HUES48 (cell line): ENCODE data around the gene ERCC1.

Experiments
- H3K27ac ChIP-seq: one replicate; pipeline ENCODE4 v1.7.0; 2013; ENCODE audit warnings: low read depth, low read length, inconsistent platforms
- H3K27me3 ChIP-seq: 2 replicates; pipeline ENCODE4 v1.6.1; 2013; ENCODE audit warnings: mild to moderate bottlenecking, low read length; ENCODE audit not compliant: control insufficient read depth, insufficient read depth
- H3K36me3 ChIP-seq: 2 replicates; pipeline ENCODE4 v1.6.1; 2013; ENCODE audit warnings: low read length; ENCODE audit not compliant: control insufficient read depth, insufficient read depth
- H3K4me1 ChIP-seq: 2 replicates; pipeline ENCODE4 v1.6.1; 2013; ENCODE audit warnings: mild to moderate bottlenecking, low read length; ENCODE audit not compliant: control insufficient read depth, insufficient read depth
- H3K4me3 ChIP-seq: 2 replicates; pipeline ENCODE4 v1.5.1; 2013; ENCODE audit warnings: mild to moderate bottlenecking, low read depth, low read length
- H3K9ac ChIP-seq: 2 replicates; pipeline ENCODE4 v1.6.1; 2013; ENCODE audit warnings: mild to moderate bottlenecking, low read depth, low read length, moderate library complexity
- H3K9me3 ChIP-seq: 2 replicates; pipeline ENCODE4 v1.6.1; 2013; ENCODE audit warnings: low read length; ENCODE audit not compliant: control insufficient read depth, insufficient read depth

The ERCC1 gene

GRCh38 chr19:45423589-45424190, at the start of gene ERCC1:
ERCC1 (minus strand) TSS chr19:45423917; CDS start chr19:45423374, 543 bp downstream.
- H3K9ac ChIP-seq: peak within 1 kb of the TSS; percentile 67
- peaks cover 20% of the 10 kb centered on the region for H3K36me3 ChIP-seq
- peak within 1 kb of the TSS; percentile 81 for H3K4me3 ChIP-seq
- no peaks in the 10 kb centered on the region for H3K27me3 ChIP-seq
- peaks cover 12% of the 10 kb centered on the region for H3K4me1 ChIP-seq
- H3K27ac ChIP-seq: peak within 1 kb of the TSS; percentile 100
- H3K9me3 ChIP-seq: no peaks in the 10 kb centered on the region

DNA sequence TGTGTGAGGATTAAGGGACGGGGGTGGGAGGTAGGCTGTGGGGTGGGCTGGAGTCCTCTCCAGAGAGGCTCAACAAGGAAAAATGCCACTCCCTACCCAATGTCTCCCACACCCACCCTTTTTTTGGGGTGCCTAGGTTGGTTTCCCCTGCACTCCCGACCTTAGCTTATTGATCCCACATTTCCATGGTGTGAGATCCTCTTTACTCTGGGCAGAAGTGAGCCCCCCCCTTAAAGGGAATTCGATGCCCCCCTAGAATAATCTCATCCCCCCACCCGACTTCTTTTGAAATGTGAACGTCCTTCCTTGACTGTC, 49.6 kb upstream of the ERCC1 start:
- H3K4me3 ChIP-seq: no peak overlapping the region
- peaks cover 6% of the 10 kb centered on the region for H3K4me1 ChIP-seq
- H3K9me3 ChIP-seq: no peaks in the 10 kb centered on the region
- no peak overlapping the region for H3K27ac ChIP-seq
- H3K9ac ChIP-seq: no peak overlapping the region
- no peaks in the 10 kb centered on the region for H3K36me3 ChIP-seq
- peaks cover 13% of the 10 kb centered on the region for H3K27me3 ChIP-seq

GRCh38 chr19:45472563-45473366, 49.0 kb upstream of the ERCC1 start:
- H3K27ac ChIP-seq: peak overlapping the region; percentile 10
- no peaks in the 10 kb centered on the region for H3K9me3 ChIP-seq
- H3K4me3 ChIP-seq: peak overlapping the region; percentile 46
- no peak overlapping the region for H3K9ac ChIP-seq
- H3K4me1 ChIP-seq: peaks cover 1% of the 10 kb centered on the region; the same call in 1 of the 2 replicates
- H3K27me3 ChIP-seq: peaks cover 13% of the 10 kb centered on the region
- H3K36me3 ChIP-seq: no peaks in the 10 kb centered on the region

DNA sequence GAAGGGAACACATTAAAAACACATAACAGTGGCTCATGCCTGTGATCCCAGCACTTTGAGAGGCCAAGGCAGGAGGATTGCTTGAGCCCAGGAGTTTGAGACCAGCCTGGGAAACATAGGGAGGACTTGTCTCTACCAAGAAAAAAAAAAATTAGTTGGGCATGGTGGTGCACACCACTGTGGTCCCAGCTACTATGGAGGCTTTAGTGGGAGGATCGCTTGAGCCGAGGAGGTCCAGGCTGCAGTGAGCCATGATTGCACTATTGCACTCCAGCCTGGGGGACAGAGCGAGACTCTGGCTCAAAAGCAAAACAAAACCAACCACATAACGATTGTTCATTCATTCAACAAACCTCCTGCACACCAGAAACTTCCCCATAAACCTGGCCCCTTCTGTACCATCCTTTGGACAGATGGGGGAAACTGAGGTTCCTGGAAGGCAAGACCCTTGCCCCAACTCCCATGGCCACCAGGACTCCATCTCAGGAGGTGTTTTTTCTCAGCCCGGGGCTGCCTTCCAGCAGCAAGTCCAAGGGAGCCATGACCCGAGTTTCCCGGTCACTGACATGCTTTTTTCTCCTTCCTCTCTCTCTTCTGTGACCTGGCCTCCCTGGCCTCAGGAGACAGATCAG, 48.3 kb upstream of the ERCC1 start:
- peak overlapping the region; percentile 10 for H3K27ac ChIP-seq
- no peak overlapping the region for H3K9ac ChIP-seq
- H3K4me1 ChIP-seq: peaks cover 3% of the 10 kb centered on the region; the same call in 1 of the 2 replicates
- H3K36me3 ChIP-seq: no peaks in the 10 kb centered on the region
- peaks cover 13% of the 10 kb centered on the region for H3K27me3 ChIP-seq
- H3K4me3 ChIP-seq: peak overlapping the region; percentile 46; the same call in 1 of the 2 replicates
- no peaks in the 10 kb centered on the region for H3K9me3 ChIP-seq

GRCh38 chr19:45471111-45471930, 47.6 kb upstream of the ERCC1 start:
- H3K27me3 ChIP-seq: peaks cover 13% of the 10 kb centered on the region
- no peaks in the 10 kb centered on the region for H3K9me3 ChIP-seq
- H3K36me3 ChIP-seq: no peaks in the 10 kb centered on the region
- H3K4me1 ChIP-seq: peaks cover 4% of the 10 kb centered on the region; the same call in 1 of the 2 replicates
- H3K27ac ChIP-seq: no peak overlapping the region
- H3K9ac ChIP-seq: no peak overlapping the region
- H3K4me3 ChIP-seq: no peak overlapping the region

DNA sequence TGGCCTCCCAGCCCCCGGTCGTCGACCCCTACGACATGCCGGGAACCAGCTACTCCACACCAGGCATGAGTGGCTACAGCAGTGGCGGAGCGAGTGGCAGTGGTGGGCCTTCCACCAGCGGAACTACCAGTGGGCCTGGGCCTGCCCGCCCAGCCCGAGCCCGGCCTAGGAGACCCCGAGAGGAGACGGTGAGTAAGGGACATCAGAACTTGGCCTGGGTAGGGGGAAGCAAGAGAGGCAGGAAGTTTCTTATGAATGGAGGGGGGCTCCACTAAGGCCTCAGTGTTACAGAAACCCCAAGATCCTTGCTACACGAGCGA, 47.0 kb upstream of the ERCC1 start:
- Histone ChIP-seq H3K9me3 (no peaks in the 10 kb centered on the region), H3K36me3 (no peaks in the 10 kb centered on the region), H3K27ac (no peak overlapping the region), H3K4me1 (peaks cover 4% of the 10 kb centered on the region; the same call in 1 of the 2 replicates), H3K9ac (no peak overlapping the region), H3K4me3 (no peak overlapping the region), H3K27me3 (peaks cover 15% of the 10 kb centered on the region)

DNA sequence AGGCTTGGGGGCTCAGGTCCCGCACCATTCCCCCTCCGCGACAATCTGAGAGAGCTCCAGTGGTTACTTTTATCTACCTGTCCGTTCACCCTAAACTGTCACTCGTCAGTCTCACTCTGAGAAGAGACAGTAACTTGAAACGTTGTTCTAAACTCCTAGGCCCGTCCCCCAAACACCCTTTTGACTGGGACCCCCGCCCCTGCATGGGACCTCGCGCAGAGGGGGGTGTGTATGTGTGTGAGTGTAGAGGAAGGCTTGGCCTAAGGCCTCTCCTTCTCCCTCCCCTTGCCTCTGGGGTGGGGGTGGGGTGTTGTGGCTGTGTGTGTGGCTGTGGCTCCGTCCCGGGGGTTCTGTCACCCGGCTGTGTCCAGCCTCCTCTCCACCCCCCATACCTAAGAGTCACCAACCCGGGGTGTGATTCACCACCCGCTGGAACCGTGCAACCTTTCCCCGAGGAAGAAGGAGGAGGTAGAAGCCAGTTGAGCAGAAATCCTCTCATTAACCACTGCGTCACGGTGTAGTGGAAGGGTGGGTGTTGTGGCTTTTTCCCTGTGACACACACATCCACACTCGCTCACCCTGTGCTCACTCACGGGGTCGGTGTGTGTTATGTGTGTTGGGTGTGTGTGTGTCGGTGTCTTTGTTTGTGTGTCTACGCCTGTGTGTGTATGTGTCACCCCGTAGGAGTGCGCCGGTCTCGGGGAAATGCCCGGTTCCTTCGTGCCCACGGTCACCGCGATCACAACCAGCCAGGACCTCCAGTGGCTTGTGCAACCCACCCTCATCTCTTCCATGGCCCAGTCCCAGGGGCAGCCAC, 46.4 kb upstream of the ERCC1 start:
- Histone ChIP-seq H3K27ac (peak overlapping the region; percentile 92), H3K27me3 (peaks cover 15% of the 10 kb centered on the region), H3K9ac (no peak overlapping the region), H3K36me3 (no peaks in the 10 kb centered on the region), H3K9me3 (no peaks in the 10 kb centered on the region), H3K4me1 (peaks cover 4% of the 10 kb centered on the region; the same call in 1 of the 2 replicates), H3K4me3 (peak overlapping the region; percentile 86)

DNA sequence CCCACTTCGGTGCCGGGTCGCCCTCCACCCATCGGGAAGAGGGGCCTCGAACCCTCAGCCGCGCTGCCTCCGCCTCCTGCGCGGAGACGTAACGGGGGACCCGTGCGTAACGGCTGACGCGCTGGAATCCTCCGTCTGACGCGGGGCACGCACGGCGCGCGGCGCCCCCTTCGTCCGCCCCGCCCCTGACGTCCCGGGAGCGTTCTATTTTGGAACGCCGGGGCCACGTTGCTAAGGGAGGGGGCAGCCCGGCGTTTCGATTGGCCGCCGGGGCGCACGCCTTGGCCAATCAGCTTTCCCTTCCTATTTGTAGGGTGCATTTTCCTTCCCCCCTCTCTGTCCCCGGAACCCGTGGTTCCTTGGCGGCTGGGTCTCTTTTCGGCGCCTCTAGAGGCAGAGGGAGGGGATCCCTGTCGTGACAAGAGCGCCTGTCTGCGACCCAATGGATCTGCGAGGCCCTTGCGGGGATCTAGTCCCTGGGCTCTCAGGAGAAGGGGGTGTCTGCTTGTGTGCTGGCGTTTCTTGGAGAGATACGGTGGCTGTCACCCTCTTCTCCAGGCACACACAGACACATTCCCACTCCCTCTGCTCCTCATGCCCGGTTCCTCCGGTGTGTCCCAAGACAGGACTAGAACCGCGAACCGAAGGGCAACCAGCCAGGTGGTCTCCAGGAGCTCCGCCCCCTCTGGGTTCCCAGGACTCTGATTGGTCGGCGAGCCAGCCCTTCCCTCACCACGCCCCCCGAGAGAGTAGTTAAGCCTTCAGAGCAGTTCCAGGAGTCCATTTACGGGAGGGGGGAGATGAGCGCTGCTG, 45.6 kb upstream of the ERCC1 start:
- Histone ChIP-seq H3K9me3 (no peaks in the 10 kb centered on the region), H3K4me1 (peaks cover 4% of the 10 kb centered on the region; the same call in 1 of the 2 replicates), H3K27me3 (peaks cover 15% of the 10 kb centered on the region), H3K4me3 (peak overlapping the region; percentile 86), H3K36me3 (no peaks in the 10 kb centered on the region), H3K27ac (peak overlapping the region; percentile 92), H3K9ac (peak overlapping the region; percentile 75)

- Histone ChIP-seq H3K4me1 (peaks cover 4% of the 10 kb centered on the region; the same call in 1 of the 2 replicates), H3K9me3 (no peaks in the 10 kb centered on the region), H3K27me3 (peaks cover 15% of the 10 kb centered on the region), H3K9ac (peak overlapping the region; percentile 58; the same call in 1 of the 2 replicates), H3K27ac (peak overlapping the region; percentile 92), H3K4me3 (peak overlapping the region; percentile 86), H3K36me3 (no peaks in the 10 kb centered on the region)
Measured at GRCh38 chr19:45468803-45469131, 45.0 kb upstream of the ERCC1 start.
